T follicular helper cell (primary cell): ENCODE measurements around the gene ATP13A4.

Experiments
- DNase-seq: peaks from one replicate; pipeline ENCODE4 v3.0.0-alpha.2; 2020; ENCODE audit warnings: low read depth
- total RNA-seq, 2 experiments: gene quantifications; one replicate each; lab custom pipeline; 2026; lab: John Stamatoyannopoulos, UW

Gene ATP13A4
- 1.4 to 3.1 reads per million in 2 experiments for total RNA-seq

GRCh38 chr3:193554811-193555210 lies at the start of gene ATP13A4:
ATP13A4 (minus strand) TSS chr3:193554895; CDS start chr3:193554799, 96 bp downstream.
- no peak for DNase-seq

- no peak for DNase-seq
Observed at GRCh38 chr3:193599393-193599792, 44.7 kb upstream of the ATP13A4 start.

GRCh38 chr3:193598202-193598601 lies 43.5 kb upstream of the ATP13A4 start:
- no peak for DNase-seq

DNA sequence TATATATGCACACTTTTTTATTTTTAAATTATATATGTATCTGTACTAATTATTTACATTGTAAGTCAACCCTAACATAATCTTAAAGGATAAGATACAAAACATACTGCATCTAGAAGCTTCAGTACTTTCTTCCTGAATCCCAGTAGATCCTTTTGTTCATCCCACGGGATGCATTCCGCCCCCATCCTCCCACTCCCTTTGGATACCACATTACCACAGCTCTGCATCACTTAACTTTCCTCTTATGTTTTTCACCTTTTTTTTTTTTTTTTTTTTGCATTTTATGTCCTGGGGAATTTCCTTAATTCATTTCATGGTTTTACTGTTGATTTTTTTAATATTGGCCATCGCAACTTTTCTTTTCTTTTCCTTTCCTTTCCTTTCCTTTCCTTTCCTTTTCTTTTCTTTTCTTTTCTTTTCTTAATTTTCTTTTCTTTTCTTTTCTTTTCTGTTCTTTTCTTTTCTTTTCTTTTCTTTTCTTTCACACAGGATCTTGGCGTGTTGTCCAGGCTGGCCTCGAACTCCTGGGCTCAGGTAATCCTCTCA lies 41.3 kb upstream of the ATP13A4 start:
- DNase-seq: no peak

DNA sequence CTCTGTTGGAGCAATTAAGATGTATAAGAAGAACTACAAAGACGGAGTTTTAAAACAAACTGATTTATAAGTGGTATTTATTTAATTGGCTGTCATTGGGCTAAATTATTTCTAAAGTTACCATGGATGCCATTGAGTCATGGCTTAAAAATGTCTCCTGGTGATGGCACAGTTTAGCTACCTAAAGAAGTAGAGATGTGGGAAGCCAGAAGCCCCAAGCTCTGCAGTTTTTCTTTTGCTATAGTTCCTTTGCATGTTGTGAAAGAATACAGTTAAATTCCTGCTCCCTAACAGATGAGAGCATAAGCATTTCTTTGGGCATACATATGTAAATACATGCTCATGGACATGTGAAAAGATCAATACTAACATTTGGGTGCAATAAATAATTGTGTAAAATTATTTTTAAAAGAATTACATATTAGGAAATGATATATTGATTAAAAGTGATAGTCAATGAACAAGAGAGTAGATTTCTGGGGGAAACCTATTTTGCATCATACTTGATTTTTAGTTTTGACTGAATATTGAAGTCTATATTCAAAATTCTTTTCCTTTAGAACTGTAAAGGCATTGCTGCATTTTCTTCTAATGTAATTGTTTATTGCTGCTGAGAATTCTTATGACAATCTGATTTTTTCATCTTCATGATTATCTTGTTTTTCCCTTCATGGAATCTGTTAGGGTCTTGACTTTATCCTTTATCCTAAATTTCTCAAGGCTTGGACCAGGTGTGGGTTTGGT lies 40.4 kb upstream of the ATP13A4 start:
- DNase-seq: no peak

- DNase-seq: peak; percentile 16
Observed at GRCh38 chr3:193593668-193594030, 39.0 kb upstream of the ATP13A4 start.

DNA sequence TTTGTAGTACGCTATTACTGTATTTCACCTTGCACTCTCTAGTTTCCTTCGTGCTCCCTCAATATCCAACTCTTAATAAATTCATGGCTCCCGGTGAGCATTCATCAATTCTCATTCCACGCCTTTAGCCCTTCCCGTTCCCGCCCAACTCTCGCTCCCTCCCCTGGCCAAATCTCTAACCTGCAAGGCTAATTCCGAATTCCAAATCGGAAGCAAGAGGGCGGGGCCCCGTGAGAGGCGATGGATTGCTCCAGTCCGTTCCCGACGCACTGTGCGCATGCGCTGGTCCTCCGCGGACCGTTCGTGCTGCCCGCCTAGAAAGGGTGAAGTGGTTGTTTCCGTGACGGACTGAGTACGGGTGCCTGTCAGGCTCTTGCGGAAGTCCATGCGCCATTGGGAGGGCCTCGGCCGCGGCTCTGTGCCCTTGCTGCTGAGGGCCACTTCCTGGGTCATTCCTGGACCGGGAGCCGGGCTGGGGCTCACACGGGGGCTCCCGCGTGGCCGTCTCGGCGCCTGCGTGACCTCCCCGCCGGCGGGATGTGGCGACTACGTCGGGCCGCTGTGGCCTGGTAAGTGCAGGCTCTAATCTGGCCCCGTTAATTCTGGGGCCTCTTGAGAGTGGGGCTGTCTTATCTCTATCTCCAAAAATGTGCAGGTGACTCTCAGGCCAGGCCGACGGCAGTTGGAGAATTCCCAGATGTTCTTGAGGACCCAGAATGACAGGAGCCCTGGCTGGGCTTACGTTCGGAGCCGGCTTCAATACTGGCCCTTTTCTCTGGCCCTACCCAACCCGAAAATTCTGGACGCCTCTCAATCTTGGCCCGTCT lies 38.4 kb upstream of the ATP13A4 start, which contains the start of gene OPA1:
OPA1 (plus strand) TSS at position 368 of the 827 bp plus-strand sequence; CDS start at position 538, 170 bp downstream.
- DNase-seq: peak; percentile 75

- DNase-seq: no peak
Observed at GRCh38 chr3:193590088-193590856, 35.6 kb upstream of the ATP13A4 start.

DNA sequence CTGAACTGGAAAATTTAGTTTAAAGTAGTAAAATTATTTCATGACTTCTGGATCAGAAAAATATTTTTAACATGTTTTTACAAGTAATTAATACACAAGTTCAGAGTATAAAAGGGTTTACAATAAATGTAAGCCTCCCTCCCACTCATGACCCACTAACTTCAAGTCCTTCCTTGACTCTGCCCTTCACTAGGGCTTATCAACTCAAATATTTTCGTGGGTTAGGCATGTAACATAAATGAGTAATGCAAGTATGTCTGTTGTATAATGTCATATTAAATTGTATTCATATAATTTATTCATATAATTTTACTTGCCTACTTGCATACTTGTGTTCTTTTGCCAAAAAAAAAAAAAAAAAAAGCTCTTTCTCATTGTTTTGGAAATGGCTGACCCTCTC lies 34.9 kb upstream of the ATP13A4 start:
- DNase-seq: no peak

- DNase-seq: no peak
Observed at GRCh38 chr3:193589129-193589528, 34.4 kb upstream of the ATP13A4 start.

DNA sequence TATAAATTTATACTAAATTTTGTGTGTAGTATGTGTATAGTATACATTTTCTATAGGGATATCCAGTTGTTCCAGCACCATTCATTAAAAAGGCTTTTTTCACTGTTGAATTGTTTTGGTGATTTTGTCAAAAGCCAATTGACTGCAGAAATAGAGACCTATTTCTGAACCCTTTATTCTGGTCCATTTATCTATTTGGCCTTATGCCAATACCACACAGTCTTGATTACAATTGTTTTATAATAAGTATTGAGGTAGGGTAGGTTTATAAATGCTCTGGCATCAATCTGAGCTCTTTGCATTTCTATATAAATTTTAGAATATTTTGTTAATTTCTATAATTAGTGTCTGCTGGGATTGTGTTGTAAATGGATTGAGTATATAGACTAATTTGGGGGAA lies 31.8 kb upstream of the ATP13A4 start:
- no peak for DNase-seq

DNA sequence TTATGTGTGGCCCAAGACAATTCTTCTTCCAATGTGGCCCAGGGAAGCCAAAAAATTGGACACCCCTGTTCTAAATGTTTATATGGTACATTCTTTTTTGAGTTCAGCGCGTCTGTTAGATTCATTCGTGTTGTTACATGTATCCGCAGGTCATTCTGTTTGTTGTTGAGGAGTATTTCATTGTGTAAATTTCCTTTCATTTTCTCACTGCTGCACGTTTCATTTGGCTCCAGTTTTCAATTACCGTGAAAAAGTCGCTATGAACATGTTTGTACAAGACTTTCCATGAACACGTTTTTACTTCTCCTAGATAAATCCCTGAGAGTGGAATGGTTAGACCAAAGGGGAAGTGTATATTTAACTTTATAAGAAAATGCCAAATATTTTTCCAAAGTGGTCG lies 30.8 kb upstream of the ATP13A4 start:
- DNase-seq: no peak

DNA sequence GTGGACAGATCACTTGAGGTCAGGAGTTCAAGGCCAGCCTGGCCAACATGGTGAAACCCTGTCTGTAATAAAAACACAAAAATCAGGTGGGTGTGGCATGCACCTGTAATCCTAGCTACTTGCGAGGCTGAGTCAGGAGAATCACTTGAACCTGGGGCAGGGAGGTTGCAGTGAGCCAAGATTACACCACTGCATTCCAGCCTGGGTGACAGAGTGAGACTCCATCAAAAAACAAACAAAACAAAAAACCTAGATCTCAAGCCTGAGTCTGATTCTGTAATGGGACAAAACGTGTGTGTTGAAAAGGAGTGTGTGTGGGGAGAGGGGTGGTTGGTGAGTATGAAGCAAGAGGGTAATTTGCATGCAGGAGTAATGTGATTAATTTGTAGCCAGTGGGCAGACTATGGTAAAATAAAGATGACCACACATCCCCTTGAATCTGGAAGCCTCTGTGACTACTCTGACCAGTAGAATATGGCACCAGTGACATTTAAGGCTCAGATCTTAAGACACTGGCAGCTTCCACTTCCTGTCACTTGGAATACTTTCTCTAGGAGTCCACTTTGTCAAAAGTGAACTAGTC lies 19.9 kb upstream of the ATP13A4 start:
- DNase-seq: no peak

DNA sequence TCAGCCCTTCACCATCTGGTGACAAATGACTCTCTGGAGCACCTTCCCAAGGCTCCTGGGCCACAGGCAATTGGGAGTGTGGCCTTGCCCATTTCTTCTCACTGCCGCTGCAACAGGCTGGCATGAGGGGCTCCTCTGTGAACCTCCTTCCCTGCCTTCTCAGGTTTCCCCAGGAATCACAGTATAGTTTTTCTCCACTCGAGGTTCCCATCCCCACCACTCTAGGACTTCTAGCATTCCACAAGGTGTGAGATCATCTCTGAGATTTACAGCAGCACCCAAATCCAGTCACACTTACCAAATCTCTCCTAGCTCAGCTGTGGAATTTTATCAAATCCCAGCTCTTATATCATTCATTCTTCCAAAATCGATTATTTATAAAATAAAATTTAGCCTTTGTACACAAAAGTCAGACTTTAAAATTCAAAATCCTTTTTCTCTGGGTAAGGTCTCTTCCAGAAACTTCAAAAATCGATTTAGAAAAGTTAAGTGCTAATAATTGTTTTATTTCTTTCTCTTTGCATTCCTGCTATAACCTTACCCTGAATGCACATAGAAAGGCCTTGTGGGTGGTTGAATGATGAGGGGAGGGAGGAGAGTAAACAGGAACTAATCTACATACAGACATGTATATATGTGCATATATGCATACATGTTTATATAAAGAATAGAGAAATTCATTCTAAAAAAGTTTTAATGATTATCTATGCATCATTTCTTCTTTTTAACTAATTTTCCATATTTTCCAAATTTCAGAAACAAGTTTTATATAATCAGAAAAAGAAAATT lies 18.9 kb upstream of the ATP13A4 start:
- DNase-seq: no peak

DNA sequence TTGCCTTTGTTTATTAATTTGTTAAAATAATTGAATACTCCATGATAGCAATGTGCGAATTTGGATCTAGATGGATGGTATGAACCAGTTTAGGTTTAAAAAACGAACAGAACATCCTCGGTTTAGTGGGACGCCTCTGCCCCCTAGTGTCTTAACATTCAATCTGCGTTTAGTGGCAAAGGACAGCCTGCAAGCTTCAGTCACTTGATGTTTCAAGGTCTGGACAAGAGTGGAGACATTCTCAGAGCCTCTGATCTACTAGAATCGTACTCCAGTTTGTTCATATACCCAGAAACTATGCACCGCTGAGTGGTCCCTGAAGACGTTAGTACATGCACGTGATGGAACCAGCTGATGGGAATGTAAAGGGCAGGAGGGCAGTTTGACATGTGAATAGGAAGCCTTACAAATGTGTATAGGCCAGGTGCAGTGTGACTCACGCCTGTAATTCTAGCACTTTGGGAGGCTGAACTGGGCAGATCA lies 17.8 kb upstream of the ATP13A4 start:
- DNase-seq: peak; percentile 8

DNA sequence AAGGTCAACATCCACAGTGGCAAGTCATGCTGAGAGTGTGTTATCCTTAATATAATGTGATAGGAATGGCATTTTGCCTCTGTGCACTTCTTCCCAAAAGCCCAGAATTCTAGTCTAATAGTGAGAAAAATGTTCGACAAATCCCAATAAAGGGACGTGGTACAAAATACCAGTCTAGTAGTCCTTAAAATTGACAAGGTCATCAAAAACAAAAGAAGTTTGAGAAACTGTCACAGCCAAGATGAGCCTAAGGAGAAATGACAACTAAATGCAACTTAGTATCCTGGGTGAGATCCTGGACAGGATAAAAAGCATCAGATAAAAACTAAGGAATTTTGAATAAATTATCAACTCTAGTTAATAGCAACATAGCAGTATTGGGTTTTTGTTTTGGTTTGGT lies 14.4 kb upstream of the ATP13A4 start:
- no peak for DNase-seq

GRCh38 chr3:193564012-193564411 lies 9.3 kb upstream of the ATP13A4 start:
- no peak for DNase-seq

DNA sequence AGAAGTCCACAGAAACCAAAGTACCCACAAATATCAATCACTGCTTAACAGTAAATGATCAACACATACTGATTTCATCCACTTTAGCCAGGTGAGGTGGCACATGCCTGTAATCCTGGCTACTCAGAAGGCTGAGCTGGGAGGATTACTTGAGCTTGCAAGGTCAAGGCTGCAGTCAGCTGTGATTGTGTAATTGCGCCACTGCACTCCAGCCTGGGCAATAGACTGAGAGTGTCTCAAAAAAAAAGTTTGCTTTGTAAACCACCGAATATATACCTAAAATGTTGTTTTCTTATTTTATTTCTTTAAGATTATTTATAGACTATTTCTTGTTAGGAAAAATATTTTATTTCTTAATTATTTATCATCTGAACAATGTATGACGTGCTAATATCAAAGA lies 8.7 kb upstream of the ATP13A4 start:
- no peak for DNase-seq

GRCh38 chr3:193560870-193561269 lies 6.2 kb upstream of the ATP13A4 start:
- no peak for DNase-seq

GRCh38 chr3:193560091-193560490 lies 5.4 kb upstream of the ATP13A4 start:
- DNase-seq: no peak

DNA sequence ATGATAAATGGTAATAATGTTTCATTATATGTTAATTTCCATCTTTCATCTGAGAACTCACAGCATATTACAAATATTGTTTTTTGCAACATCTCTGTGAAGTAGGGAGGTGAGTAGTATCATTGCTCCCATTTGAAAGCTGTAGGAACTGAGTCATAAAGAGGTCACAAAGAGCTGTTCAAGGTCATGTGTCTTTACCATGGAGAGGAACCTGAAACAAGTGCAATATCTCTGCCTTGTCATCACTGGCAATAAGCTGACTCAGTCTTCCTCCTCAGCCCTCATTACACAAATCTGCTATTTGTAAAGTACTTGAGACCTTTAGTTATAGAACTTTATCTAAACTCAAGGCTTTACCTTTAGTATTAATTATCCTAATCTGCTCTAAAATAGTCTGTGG lies 4.4 kb upstream of the ATP13A4 start:
- DNase-seq: no peak
